Heart left ventricle (tissue), 13 donors: ENCODE data around the gene PREP.

ENCODE experiments used
- CTCF ChIP-seq, 12 donors: fragments of 200-600 bp; sonication (generic) in 4 of 12; IDR thresholded peaks; one replicate each; pipeline versions ENCODE4 v1.5.0 to v1.8.0; 2018 to 2022; ENCODE audit warnings: antibody characterized with exemption in 12 of 12, mild to moderate bottlenecking in 5 of 12
- POLR2A ChIP-seq, 2 donors: fragments of 450-650 bp; IDR thresholded peaks; one replicate each; pipeline ENCODE4 v1.6.1; 2017; ENCODE audit warnings: antibody characterized with exemption in 2 of 2, mild to moderate bottlenecking in 2 of 2, moderate library complexity in 2 of 2
- donor health status: ischemic (EF 13 %, LVEDD 7.1; RV severe dilation, severe dysfunction).
- donor health status: DM: no; HTN: yes; CAD: no.
- donor health status: DM: no; HTN: no; CAD: no.
- donor health status: ischemic (EF 25% LVEDD 6.9; RV normal size, moderate dysfunction).
- donor health status: ischemic (EF 25% LVEDD 5.7; RV mildly dilated, moderate dysfunction).
- donor health status: ischemic (EF 35%, LVEDD 5.7; RV mildly dilated, moderate dysfunction).
- donor health status: nonischemic (EF 11% LVEDD 7.7; RV severe dilation, severe dysfunction).
- donor health status: DM: yes; HTN: yes; CAD: no.
- donor health status: PGD.
- donor health status: ischemic (EF 29% LVEDD 5.4; RV normal size, mild dysfunction).
- donor health status: nonischemic (EF 23%, LVEDD 6.1; RV moderate dilation, normal function).

GRCh38 chr6:105382496-105382895 is 20.4 kb downstream of the PREP start:
- TF ChIP-seq POLR2A (IDR thresholded peaks at IDR 0.05), result no peak
- TF ChIP-seq CTCF (IDR thresholded peaks at IDR 0.05), result no peak
